Suprapubic skin (tissue), 4 donors: Measurements from ENCODE around the gene ME3. TPM values are rescaled to one million over a fixed set of nuclear protein-coding genes. Genes with fewer than 3 reads are reported as not detected.

Experiments used
- DNase-seq, 2 donors: peaks; one replicate each; pipeline ENCODE4 v3.0.0-alpha.2; 2019; ENCODE audit warnings: low spot score in 2 of 2
- H3K27ac ChIP-seq: fragments of 200-600 bp; sonication (generic); one replicate; pipeline ENCODE4 v1.5.1; 2019
- H3K27me3 ChIP-seq: fragments of 200-600 bp; sonication (generic); one replicate; pipeline ENCODE4 v1.5.1; 2019
- H3K36me3 ChIP-seq: fragments of 200-600 bp; sonication (generic); one replicate; pipeline ENCODE4 v1.5.1; 2019
- H3K4me1 ChIP-seq: fragments of 200-600 bp; sonication (generic); one replicate; pipeline ENCODE4 v1.5.1; 2019
- H3K4me3 ChIP-seq: fragments of 200-600 bp; sonication (generic); one replicate; pipeline ENCODE4 v1.5.1; 2019; ENCODE audit warnings: mild to moderate bottlenecking
- H3K9me3 ChIP-seq: fragments of 200-600 bp; sonication (generic); one replicate; pipeline ENCODE4 v1.5.1; 2019
- CTCF ChIP-seq, 2 donors: fragments of 200-600 bp in 1 of 2; fragments of 450-650 bp in 1 of 2; sonication (generic) in 1 of 2; IDR thresholded peaks; one replicate each; pipeline ENCODE4 v1.5.1; 2016 to 2019; ENCODE audit warnings: antibody characterized with exemption in 2 of 2, mild to moderate bottlenecking in 1 of 2, moderate library complexity in 1 of 2
- EP300 ChIP-seq: sonication (generic); formaldehyde crosslinking; IDR thresholded peaks from one replicate; pipeline ENCODE4 v1.6.1; 2017; ENCODE audit warnings: antibody characterized with exemption
- POLR2A ChIP-seq, 2 donors: fragments of 450-650 bp; IDR thresholded peaks; one replicate each; pipeline ENCODE4 v1.6.1; 2017; ENCODE audit warnings: antibody characterized with exemption in 2 of 2, mild to moderate bottlenecking in 2 of 2, moderate library complexity in 2 of 2
- POLR2AphosphoS5 ChIP-seq, 3 donors: sonication (generic); formaldehyde crosslinking; IDR thresholded peaks; one replicate each; pipeline ENCODE4 v1.6.1; 2017; ENCODE audit warnings: antibody characterized with exemption in 3 of 3
- WGBS: methylation state at CpG from one replicate; pipeline ENCODE4 v1.1.5; 2018; 5-methylcytosine and 5-hydroxymethylcytosine counted together
- total RNA-seq, 4 donors: library from RNA; depleted of rRNA; stranded (reverse); fragments of >200 nt; gene quantifications; one replicate each; pipeline ENCODE4 v1.1.0, GENCODE V29; 2016

ME3 gene
- total RNA-seq, 4 donors from 2014 or later, result 3.7 to 17.0 (median 9.4) TPM

- TF ChIP-seq EP300 (no peak), POLR2AphosphoS5 (IDR thresholded peaks at IDR 0.05) (no peak), CTCF (IDR thresholded peaks at IDR 0.05) (no peak), POLR2A (IDR thresholded peaks at IDR 0.05) (no peak)
- H3K27ac ChIP-seq, result no peak overlapping the region
- DNase-seq, result no peak
- H3K4me3 ChIP-seq, result no peak overlapping the region
- no peaks in the 10 kb centered on the region for H3K36me3 ChIP-seq
- H3K27me3 ChIP-seq, result no peaks in the 10 kb centered on the region
- H3K9me3 ChIP-seq, result no peaks in the 10 kb centered on the region
- WGBS, result 77% methylated on average over 6 of the region's 6 CpGs
- peaks cover 6% of the 10 kb centered on the region for H3K4me1 ChIP-seq
These were observed 196.1 kb downstream of the ME3 start for GRCh38 chr11:86476109-86476861.

GRCh38 chr11:86475027-86475426, 197.4 kb downstream of the ME3 start:
- DNase-seq, result no peak
- peaks cover 6% of the 10 kb centered on the region for H3K4me1 ChIP-seq
- H3K27ac ChIP-seq, result no peak overlapping the region
- no peaks in the 10 kb centered on the region for H3K9me3 ChIP-seq
- H3K36me3 ChIP-seq, result no peaks in the 10 kb centered on the region
- TF ChIP-seq POLR2AphosphoS5 (IDR thresholded peaks at IDR 0.05) (no peak), CTCF (IDR thresholded peaks at IDR 0.05) (no peak), EP300 (no peak), POLR2A (IDR thresholded peaks at IDR 0.05) (no peak)
- 91% methylated on average over 3 of the region's 3 CpGs for WGBS
- H3K27me3 ChIP-seq, result no peaks in the 10 kb centered on the region
- no peak overlapping the region for H3K4me3 ChIP-seq

DNA sequence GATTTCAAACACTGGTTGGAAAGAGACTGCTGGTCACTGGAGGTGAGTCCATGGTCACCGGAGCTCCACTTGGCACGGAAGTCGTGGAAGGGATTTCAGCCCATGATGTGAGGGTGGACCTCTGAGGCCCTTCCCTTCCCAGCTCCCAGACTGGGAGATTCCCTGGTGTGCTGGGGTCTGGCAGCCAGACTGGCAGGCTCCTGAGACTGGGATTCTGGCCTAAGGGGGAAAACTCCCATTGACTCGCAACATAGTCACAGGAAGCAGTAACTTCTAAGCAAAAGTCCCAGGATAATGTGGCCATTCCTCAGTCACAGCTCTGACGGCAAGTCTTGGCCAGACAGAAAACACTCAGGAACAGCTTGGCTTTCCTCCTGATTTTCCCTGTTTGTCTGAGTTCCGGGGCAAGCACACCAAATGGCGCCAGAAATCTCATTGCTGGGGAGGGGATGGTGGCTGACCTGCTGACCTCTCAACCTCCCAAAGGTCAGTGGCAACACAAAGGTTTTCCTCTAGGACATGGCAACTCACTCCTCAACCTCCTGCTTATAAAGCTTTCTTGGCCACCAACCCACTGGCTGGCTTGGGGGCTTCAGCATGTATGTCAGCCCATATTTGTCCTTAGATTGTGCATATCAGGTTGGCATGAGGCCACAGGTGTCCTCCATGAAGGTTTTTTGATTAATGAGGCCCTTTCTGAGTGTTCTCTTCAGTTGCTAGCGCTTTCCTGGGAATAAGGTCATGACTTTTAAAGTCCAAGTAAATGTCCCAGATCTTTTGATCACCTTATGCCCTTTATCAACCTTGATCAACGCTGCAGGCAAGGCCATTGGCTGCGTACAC, 198.2 kb downstream of the ME3 start:
- Histone ChIP-seq H3K4me3 (no peak overlapping the region), H3K36me3 (no peaks in the 10 kb centered on the region), H3K27ac (no peak overlapping the region), H3K27me3 (no peaks in the 10 kb centered on the region), H3K4me1 (peaks cover 6% of the 10 kb centered on the region), H3K9me3 (no peaks in the 10 kb centered on the region)
- DNase-seq, result no peak
- 83% methylated on average over 10 of the region's 10 CpGs for WGBS
- TF ChIP-seq POLR2AphosphoS5 (IDR thresholded peaks at IDR 0.05) (no peak), CTCF (IDR thresholded peaks at IDR 0.05) (no peak), POLR2A (IDR thresholded peaks at IDR 0.05) (no peak), EP300 (no peak)

DNA sequence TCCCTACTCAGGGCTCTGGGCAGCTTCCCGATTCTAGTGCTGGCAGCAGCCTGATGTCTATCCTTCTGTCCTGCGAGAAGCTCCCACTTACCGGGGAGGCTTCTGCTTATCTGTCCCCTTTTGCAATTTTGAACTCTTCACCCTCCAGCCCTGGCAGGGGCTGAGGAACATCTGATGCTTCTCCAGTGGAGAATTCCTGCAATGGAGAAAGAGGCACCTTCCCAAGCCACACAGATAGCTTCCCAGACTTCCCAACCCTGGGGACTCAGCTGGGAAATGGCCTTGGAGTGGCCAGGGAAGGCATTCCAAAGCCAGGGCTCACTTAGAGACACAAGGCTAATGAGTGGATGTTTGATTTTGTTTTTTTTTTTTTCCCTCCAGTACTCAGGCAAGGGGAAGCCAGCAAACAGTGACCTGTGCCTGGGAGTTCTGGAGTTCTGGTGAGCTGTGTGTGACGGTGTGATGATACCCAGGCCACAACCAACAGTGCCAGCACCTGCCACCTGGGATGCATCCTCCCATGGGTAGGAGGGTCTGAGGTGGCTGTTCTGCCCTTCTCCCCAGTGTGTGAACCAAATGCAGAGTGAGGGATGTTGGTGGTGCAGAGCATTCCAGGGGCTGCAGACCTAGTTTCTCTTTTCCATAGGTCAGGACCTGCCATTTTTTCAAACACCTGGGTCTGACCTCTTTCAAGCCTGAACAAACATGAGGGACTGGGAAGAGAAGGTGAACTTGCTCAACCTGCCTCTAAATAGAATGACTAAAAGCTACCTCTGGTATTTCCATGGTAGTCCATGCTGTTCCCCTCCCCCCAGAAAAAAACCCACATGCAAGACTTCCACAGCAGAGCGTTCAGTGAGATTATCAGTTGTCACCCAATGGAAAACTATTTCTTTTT, 202.7 kb downstream of the ME3 start:
- no peak for TF ChIP-seq POLR2A (IDR thresholded peaks at IDR 0.05)
- TF ChIP-seq CTCF (IDR thresholded peaks at IDR 0.05), result no peak
- no peak for TF ChIP-seq POLR2AphosphoS5 (IDR thresholded peaks at IDR 0.05)
- TF ChIP-seq EP300, result no peak
- no peak overlapping the region for H3K4me3 ChIP-seq
- no peaks in the 10 kb centered on the region for H3K9me3 ChIP-seq
- H3K36me3 ChIP-seq, result no peaks in the 10 kb centered on the region
- H3K27me3 ChIP-seq, result no peaks in the 10 kb centered on the region
- H3K4me1 ChIP-seq, result no peaks in the 10 kb centered on the region
- no peak overlapping the region for H3K27ac ChIP-seq
- WGBS, result 66% methylated on average over 5 of the region's 5 CpGs
- DNase-seq, result no peak
